ENCODE results near the gene PCDHA3.
"Not testable (repeated sequence)": the region's sequence is repeated elsewhere in the genome, so short reads cannot be mapped to it uniquely, and the experiment has no call there.

PCDHA3 gene

GRCh38 chr5:140800816-140801493 lies at the start of gene PCDHA3:
TSS of gene PCDHA3 (plus strand) at chr5:140801057.
- no peak for DNase-seq

- DNase-seq, result no peak
Observed at GRCh38 chr5:140753561-140753960, 47.3 kb upstream of the PCDHA3 start.

GRCh38 chr5:140764177-140764973 lies 36.5 kb upstream of the PCDHA3 start:
- no peak for DNase-seq

- DNase-seq, result no peak
Observed at GRCh38 chr5:140767444-140767843, 33.4 kb upstream of the PCDHA3 start.

- DNase-seq, result no peak
Observed at GRCh38 chr5:140780512-140780911, 20.3 kb upstream of the PCDHA3 start.

- DNase-seq, result peak; percentile 2
Observed at GRCh38 chr5:140785905-140786686, 14.8 kb upstream of the PCDHA3 start, which contains the start of gene PCDHA1. TSS of gene PCDHA1 (plus strand) at chr5:140786140.

GRCh38 chr5:140787422-140787821 lies 13.4 kb upstream of the PCDHA3 start:
- DNase-seq, result not testable (repeated sequence)

- DNase-seq, result not testable (repeated sequence)
Observed at GRCh38 chr5:140787849-140788504, 12.9 kb upstream of the PCDHA3 start.

- no peak for DNase-seq
Observed at GRCh38 chr5:140791089-140791488, 9.8 kb upstream of the PCDHA3 start.

GRCh38 chr5:140794595-140795258 lies 6.1 kb upstream of the PCDHA3 start, which contains the start of gene PCDHA2:
TSS of gene PCDHA2 (plus strand) at chr5:140794852.
- DNase-seq, result no peak

GRCh38 chr5:140795259-140795641 lies 5.6 kb upstream of the PCDHA3 start:
- no peak for DNase-seq

GRCh38 chr5:140796072-140796717 lies 4.7 kb upstream of the PCDHA3 start:
- DNase-seq, result not testable (repeated sequence)

GRCh38 chr5:140796718-140797095 lies 4.2 kb upstream of the PCDHA3 start:
- no peak for DNase-seq

GRCh38 chr5:140801494-140801841 lies 611 bp downstream of the PCDHA3 start:
- no peak for DNase-seq

- not testable (repeated sequence) for DNase-seq
Observed at GRCh38 chr5:140802381-140802780, 1.5 kb downstream of the PCDHA3 start.

- no peak for DNase-seq
Observed at GRCh38 chr5:140802781-140803271, 2.0 kb downstream of the PCDHA3 start.

GRCh38 chr5:140806834-140807775 lies 6.2 kb downstream of the PCDHA3 start, which contains the start of gene PCDHA4:
TSS of gene PCDHA4 (plus strand) at chr5:140807068.
- DNase-seq, result peak; percentile 33

- not testable (repeated sequence) for DNase-seq
Observed at GRCh38 chr5:140808241-140808888, 7.5 kb downstream of the PCDHA3 start.

- no peak for DNase-seq
Observed at GRCh38 chr5:140808889-140809291, 8.0 kb downstream of the PCDHA3 start.

Data from activated CD4-positive, alpha-beta T cell treated with anti-CD3 and anti-CD28 coated beads, Interleukin-2, Interleukin-6, amounts not matched to agents 100 ng/mL and 50 ng/mL, durations not matched to agents 16 hours and 8 hours (primary cell).